H54 (cell line): ENCODE data around the gene FAM47A.

Source experiments
- DNase-seq: peaks from one replicate; pipeline ENCODE4 v3.0.0; 2011; ENCODE audit warnings: low spot score, mixed read lengths; ENCODE audit not compliant: insufficient read length
- FAIRE-seq: peaks from 3 replicates; lab custom pipeline; 2011; peaks lifted over from hg19 to GRCh38; lab: Jason Lieb, UNC
- POLR2A ChIP-seq: IDR thresholded peaks from 2 replicates; pipeline ENCODE4 v1.6.1; 2011; ENCODE audit warnings: low read depth, mild to moderate bottlenecking, low read length

The FAM47A gene

DNA sequence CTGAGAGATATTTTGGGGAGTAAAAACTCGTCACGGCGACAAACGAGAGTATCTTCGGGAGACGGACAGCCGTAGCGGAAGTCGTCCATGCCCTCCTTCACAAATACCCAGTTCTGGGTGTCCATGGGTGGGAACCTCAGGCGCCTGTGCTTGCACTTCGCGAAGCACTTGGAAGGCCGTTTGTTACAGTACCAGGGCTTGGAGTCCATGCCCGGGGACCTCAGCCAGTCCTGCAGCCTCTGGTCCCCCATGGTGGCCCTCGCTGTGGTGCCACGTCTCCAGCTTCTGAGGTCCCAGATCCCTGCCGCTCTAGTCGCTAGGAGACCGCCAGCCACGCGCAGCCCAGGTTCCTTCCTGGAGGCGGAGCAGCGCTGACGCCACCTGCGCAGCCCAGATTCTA, at the start of gene FAM47A:
FAM47A (minus strand) TSS at position 287 of the 400 bp plus-strand sequence; CDS start at position 251, 36 bp downstream.
- no peak for FAIRE-seq
- no peak for DNase-seq
- TF ChIP-seq POLR2A, result no peak

DNA sequence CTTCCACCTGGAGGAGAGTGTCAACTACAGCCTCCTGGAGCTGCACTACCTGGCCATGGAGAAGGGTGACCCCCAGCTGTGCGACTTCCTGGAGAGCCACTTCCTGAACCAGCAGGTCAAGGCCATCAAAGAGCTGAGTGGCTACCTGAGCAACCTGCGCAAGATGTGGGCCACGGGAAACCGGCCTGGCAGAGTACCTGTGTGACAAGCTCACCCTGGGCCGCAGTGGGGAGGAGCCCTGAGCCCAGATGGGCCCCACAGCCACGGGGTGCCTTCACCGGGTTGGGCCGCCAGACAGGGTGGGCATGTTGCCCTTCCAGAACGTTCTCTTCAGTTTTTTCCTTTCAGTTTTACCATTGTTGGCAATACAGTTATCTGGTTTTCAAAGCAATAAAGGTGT, 15.2 kb upstream of the FAM47A start:
- no peak for FAIRE-seq
- no peak for DNase-seq
- TF ChIP-seq POLR2A, result no peak

DNA sequence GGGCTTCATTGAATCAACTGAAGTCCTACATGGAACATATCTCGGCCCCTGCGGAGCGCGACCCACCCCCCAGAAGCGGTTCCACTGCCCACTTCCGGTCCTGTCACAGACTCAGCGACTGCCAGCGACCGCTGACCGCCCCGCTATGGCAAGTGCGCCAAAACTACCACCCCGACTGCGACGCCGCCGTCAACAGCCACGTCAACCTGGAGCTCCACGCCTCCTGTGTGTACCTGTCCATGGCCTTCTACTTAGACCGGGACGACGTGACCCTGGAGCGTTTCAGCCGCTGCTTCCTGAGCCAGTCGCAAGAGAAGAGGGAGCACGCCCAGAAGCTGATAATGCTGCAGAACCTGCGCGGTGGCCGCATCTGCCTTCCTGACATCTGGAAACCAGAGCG, 14.8 kb upstream of the FAM47A start:
- FAIRE-seq (no peak), DNase-seq (no peak)
- no peak for TF ChIP-seq POLR2A

DNA sequence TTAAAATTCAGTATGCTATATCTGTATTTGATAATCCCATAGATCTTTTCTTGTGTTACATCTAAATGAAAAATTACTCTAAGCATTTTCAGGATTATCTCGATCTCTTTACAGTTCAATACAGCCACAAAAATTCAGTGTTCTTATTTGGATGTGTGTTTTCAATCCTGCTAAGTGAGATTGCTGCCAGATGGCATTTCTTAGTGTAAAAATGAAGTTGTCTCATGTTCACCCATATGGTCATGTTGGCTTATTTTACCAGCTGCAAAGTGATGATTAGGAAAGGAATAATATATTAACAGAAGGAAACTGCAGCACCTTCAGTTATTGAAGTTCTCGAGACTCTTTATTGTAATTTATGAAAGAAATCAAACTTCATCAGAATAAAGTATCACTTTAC, 12.1 kb upstream of the FAM47A start:
- DNase-seq (no peak), FAIRE-seq (no peak)
- no peak for TF ChIP-seq POLR2A

DNA sequence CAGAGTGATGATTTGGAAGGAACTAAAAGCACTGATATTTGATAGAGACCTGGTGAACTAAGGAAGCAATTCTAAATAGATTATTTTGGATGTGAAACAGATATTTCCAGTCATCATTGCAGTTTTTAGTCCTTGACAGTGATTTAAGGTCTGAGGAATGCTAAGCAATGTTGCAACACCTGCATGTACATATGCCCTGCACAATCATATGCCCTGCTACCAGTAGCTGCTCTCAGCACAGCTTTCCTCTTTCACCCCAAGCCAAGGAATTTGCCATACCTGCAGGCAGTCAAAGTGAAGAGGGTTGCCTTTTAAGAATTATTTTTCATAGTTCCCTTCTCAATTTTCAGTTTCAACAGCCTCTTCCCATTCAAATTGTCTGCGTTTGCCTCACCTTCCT, 8.7 kb upstream of the FAM47A start:
- FAIRE-seq, result no peak
- TF ChIP-seq POLR2A, result no peak
- DNase-seq, result no peak

DNA sequence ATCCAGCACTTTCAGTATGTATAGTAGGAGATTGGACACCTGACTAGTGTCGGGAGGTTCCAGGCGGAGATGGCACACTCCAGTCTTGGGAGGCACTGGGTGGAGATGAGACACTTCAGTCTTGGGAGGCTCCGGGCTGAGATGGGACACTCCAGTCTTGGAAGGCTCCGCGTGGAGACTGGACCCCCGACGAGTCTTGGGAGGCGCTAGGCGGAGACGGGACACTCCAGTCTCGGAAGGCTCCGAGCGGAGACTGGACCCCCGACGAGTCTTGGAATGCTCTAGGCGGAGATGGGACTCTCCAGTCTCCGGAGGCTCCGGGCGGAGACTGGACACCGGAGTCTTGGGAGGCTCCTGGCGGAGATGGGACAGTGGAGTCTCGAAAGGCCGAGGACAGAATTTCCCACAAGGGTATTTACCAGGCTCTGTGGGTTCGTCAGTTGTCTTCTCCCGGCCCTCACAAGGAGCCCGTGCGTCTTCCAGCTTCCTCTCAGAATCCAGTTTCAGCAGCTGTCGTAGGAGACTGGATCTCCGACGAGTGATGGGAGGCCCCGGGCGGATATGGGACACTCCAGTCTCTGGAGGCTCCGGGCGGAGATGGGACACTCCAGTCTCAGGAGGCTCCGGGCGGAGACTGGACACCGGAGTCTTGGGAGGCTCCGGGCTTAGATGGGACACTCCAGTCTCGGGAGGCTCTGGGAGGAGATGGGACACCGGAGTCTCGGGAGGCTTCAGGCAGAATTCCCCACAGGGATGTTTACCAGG, 952 bp downstream of the FAM47A start:
- FAIRE-seq (no peak), DNase-seq (no peak)
- no peak for TF ChIP-seq POLR2A

DNA sequence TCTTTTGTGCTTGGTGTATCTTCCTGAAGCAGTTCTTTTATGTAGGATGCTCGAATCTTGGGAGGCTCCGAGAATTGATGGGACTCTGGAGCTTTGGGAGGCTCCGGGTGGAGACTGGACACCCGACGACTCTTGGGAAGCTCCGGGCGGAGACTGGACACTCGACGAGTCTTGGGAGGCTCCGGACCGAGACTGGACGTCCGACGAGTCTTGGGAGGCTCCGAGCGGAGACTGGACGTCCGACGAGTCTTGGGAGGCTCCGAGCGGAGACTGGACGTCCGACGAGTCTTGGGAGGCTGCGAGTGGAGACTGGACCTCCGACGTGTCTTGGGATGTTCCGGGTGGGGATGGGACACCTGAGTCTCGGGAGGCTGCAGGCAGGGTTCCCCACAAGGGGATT, 1.6 kb downstream of the FAM47A start:
- DNase-seq (no peak), FAIRE-seq (no peak)
- TF ChIP-seq POLR2A, result no peak

DNA sequence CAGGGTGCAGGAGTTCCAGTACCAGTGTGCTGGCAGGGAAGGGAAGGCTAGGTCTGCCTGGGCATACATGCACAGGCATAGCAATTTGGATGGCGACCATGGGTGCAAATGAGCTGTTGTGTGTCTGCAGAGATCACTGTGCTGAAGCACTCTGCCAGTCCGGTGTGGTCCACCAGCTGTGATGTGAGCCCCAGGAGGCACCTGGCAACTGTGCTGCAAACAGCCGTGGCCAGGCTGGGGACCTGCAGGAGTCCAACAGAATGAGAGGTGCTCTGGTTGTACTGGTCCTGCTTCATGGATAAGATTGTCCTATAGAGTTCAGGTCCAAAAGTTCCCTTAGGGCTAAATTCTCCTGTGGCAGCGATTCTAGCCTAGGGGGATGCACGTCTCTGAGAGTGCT, 6.1 kb downstream of the FAM47A start:
- TF ChIP-seq POLR2A, result no peak
- FAIRE-seq (no peak), DNase-seq (no peak)

DNA sequence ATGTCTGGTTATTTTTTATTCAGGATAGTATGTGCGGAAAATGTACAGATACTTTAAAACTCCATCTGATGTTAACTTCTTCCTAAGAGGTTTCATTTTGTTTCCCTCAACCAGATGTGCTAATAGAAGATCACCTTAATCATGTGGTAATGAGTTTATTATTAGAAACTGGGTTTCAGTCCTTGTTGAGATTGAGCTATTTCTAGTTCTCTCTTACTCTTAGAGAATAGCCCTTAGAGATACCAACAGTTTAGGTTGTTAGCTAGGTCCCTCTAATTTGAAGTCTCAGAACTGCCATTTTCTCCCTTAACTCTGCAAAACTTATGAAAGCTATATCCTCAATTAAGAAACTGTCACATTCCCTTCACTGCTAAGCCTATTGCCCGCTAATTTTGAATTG, 13.0 kb downstream of the FAM47A start:
- no peak for TF ChIP-seq POLR2A
- no peak for FAIRE-seq
- no peak for DNase-seq

DNA sequence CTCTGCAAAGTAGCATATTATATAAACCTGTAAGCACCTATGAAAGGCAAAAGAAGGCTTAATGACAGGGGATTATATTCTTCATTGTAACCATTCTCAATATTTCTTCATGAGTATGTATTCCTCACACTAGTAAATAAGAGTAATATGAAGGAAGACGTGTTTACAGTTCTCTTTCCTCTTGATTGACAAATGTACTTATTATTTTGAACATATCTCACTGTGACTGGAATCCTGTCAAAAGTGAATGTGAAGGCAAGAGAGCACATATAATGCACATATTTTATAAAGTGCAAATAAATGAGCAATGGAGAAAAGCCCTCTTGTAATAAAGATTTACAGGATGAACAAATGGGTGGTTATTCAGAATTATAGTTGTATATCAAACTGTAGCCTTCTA, 19.7 kb downstream of the FAM47A start:
- no peak for TF ChIP-seq POLR2A
- FAIRE-seq (no peak), DNase-seq (no peak)
